Measurements from ENCODE around the gene ASTL. TPM values are rescaled to one million over a fixed set of nuclear protein-coding genes. Genes with fewer than 3 reads are reported as not detected.
"Not testable (repeated sequence)": the region's sequence is repeated elsewhere in the genome, so short reads cannot be mapped to it uniquely, and the experiment has no call there.

ASTL gene
- total RNA-seq, 8 experiments from 2014 or later: 0.14 to 0.57 (median 0.29) TPM; not detected in 5

GRCh38 chr2:96169868-96170507 lies 31.7 kb upstream of the ASTL start:
- Histone ChIP-seq H3K27ac (no peak overlapping the region), H3K4me1 (replicated peaks in 1 of 2) (no peaks in the 10 kb centered on the region), H3K4me3 (no peak overlapping the region)
- 45 to 88% (median 63%) methylated on average over 1 to 2 of the region's 2 CpGs; no CpG with 5 or more reads in 1 of the 10 experiments for WGBS, 10 experiments
- no peak for ATAC-seq (replicated peaks in 6 of 8)
- in situ Hi-C loops (cut with MboI; ENCODE audit: low pct_unique_long_range_greater_than_20kb in 2 of 9, low sequenced_read_pairs in 9 of 9, unreplicated experiment in 9 of 9): no loop called here

GRCh38 chr2:96167407-96168013 lies 29.2 kb upstream of the ASTL start:
- H3K4me3 ChIP-seq: no peak overlapping the region
- in situ Hi-C loops (cut with MboI; ENCODE audit: low pct_unique_long_range_greater_than_20kb in 2 of 9, low sequenced_read_pairs in 9 of 9, unreplicated experiment in 9 of 9): no loop called here
- H3K4me1 ChIP-seq (replicated peaks in 1 of 2): peaks cover 0 to 7% of the 10 kb centered on the region in 2 donors
- no peak overlapping the region for H3K27ac ChIP-seq
- 0 to 91% (median 69%) methylated on average over 1 to 5 of the region's 6 CpGs; no CpG with 5 or more reads in 2 of the 10 experiments for WGBS, 10 experiments
- peak in 2 of 8 experiments; percentile 57 for ATAC-seq (replicated peaks in 6 of 8)

GRCh38 chr2:96164459-96165184 lies 26.3 kb upstream of the ASTL start:
- in situ Hi-C loops (cut with MboI; ENCODE audit: low pct_unique_long_range_greater_than_20kb in 2 of 9, low sequenced_read_pairs in 9 of 9, unreplicated experiment in 9 of 9): no loop called here
- no peak overlapping the region for H3K4me3 ChIP-seq
- 38 to 94% (median 83%) methylated on average over 1 to 8 of the region's 18 CpGs; no CpG with 5 or more reads in 2 of the 10 experiments for WGBS, 10 experiments
- peaks cover 0 to 7% of the 10 kb centered on the region in 2 donors for H3K4me1 ChIP-seq (replicated peaks in 1 of 2)
- peak in 5 of 8 experiments; percentile 54 to 88 (median 85) for ATAC-seq (replicated peaks in 6 of 8)
- H3K27ac ChIP-seq: no peak overlapping the region

- Histone ChIP-seq H3K4me1 (replicated peaks in 1 of 2) (peaks cover 0 to 7% of the 10 kb centered on the region in 2 donors), H3K27ac (no peak overlapping the region), H3K4me3 (no peak overlapping the region)
- ATAC-seq (replicated peaks in 6 of 8): peak in 3 of 8 experiments; percentile 12 to 45 (median 31)
- WGBS, 10 experiments: 50 to 100% (median 80%) methylated on average over 1 to 7 of the region's 13 CpGs; no CpG with 5 or more reads in 4 of the 10 experiments
- in situ Hi-C loops (cut with MboI; ENCODE audit: low pct_unique_long_range_greater_than_20kb in 2 of 9, low sequenced_read_pairs in 9 of 9, unreplicated experiment in 9 of 9): no loop called here
These were observed 25.6 kb upstream of the ASTL start for GRCh38 chr2:96163768-96164429.

GRCh38 chr2:96163415-96163767 lies 25.1 kb upstream of the ASTL start:
- Histone ChIP-seq H3K27ac (no peak overlapping the region), H3K4me1 (replicated peaks in 1 of 2) (peaks cover 0 to 7% of the 10 kb centered on the region in 2 donors), H3K4me3 (no peak overlapping the region)
- ATAC-seq (replicated peaks in 6 of 8): no peak
- in situ Hi-C loops (cut with MboI; ENCODE audit: low pct_unique_long_range_greater_than_20kb in 2 of 9, low sequenced_read_pairs in 9 of 9, unreplicated experiment in 9 of 9): no loop called here
- WGBS, 10 experiments: 100% methylated on average over 1 to 5 of the region's 5 CpGs; no CpG with 5 or more reads in 8 of the 10 experiments

- Histone ChIP-seq H3K4me1 (replicated peaks in 1 of 2) (peaks cover 2 to 7% of the 10 kb centered on the region in 2 donors), H3K27ac (no peak overlapping the region), H3K4me3 (no peak overlapping the region)
- WGBS, 10 experiments: 12 to 94% (median 87%) methylated on average over 1 to 5 of the region's 5 CpGs; no CpG with 5 or more reads in 1 of the 10 experiments
- in situ Hi-C loops (cut with MboI; ENCODE audit: low pct_unique_long_range_greater_than_20kb in 2 of 9, low sequenced_read_pairs in 9 of 9, unreplicated experiment in 9 of 9): no loop called here
- no peak for ATAC-seq (replicated peaks in 6 of 8)
These were observed 23.6 kb upstream of the ASTL start for GRCh38 chr2:96161898-96162297.

GRCh38 chr2:96160366-96160765 lies 22.1 kb upstream of the ASTL start:
- ATAC-seq (replicated peaks in 6 of 8); in situ Hi-C loops (cut with MboI; ENCODE audit: low pct_unique_long_range_greater_than_20kb in 2 of 9, low sequenced_read_pairs in 9 of 9, unreplicated experiment in 9 of 9); H3K4me3 ChIP-seq; H3K4me1 ChIP-seq (replicated peaks in 1 of 2); H3K27ac ChIP-seq: not testable (repeated sequence)
- WGBS, 10 experiments: 79 to 95% (median 88%) methylated on average over 1 to 5 of the region's 5 CpGs; no CpG with 5 or more reads in 2 of the 10 experiments

- no peak overlapping the region for H3K4me3 ChIP-seq
- in situ Hi-C loops (cut with MboI; ENCODE audit: low pct_unique_long_range_greater_than_20kb in 2 of 9, low sequenced_read_pairs in 9 of 9, unreplicated experiment in 9 of 9): no loop called here
- H3K27ac ChIP-seq: no peak overlapping the region
- 61 to 90% (median 85%) methylated on average over 1 to 11 of the region's 17 CpGs; no CpG with 5 or more reads in 1 of the 10 experiments for WGBS, 10 experiments
- ATAC-seq (replicated peaks in 6 of 8): peak in 1 of 8 experiments; percentile 36
- peaks cover 2 to 6% of the 10 kb centered on the region in 2 donors for H3K4me1 ChIP-seq (replicated peaks in 1 of 2)
These were observed 21.0 kb upstream of the ASTL start for GRCh38 chr2:96159084-96159830.

GRCh38 chr2:96158554-96158940 lies 20.2 kb upstream of the ASTL start:
- 60 to 100% (median 80%) methylated on average over 1 to 2 of the region's 14 CpGs; no CpG with 5 or more reads in 7 of the 10 experiments for WGBS, 10 experiments
- peaks cover under 1 to 2% of the 10 kb centered on the region in 2 donors for H3K4me1 ChIP-seq (replicated peaks in 1 of 2)
- H3K27ac ChIP-seq: no peak overlapping the region
- in situ Hi-C loops (cut with MboI; ENCODE audit: low pct_unique_long_range_greater_than_20kb in 2 of 9, low sequenced_read_pairs in 9 of 9, unreplicated experiment in 9 of 9): no loop called here
- peak in 3 of 8 experiments; percentile 7 to 26 (median 9) for ATAC-seq (replicated peaks in 6 of 8)
- H3K4me3 ChIP-seq: no peak overlapping the region

GRCh38 chr2:96157649-96158553 lies 19.6 kb upstream of the ASTL start:
- no peak overlapping the region for H3K27ac ChIP-seq
- H3K4me1 ChIP-seq (replicated peaks in 1 of 2): peaks cover 7 to 9% of the 10 kb centered on the region in 2 donors
- peak in 6 of 8 experiments; percentile 14 to 74 (median 32) for ATAC-seq (replicated peaks in 6 of 8)
- H3K4me3 ChIP-seq: no peak overlapping the region
- WGBS, 10 experiments: 12 to 80% (median 57%) methylated on average over 1 to 3 of the region's 19 CpGs; no CpG with 5 or more reads in 6 of the 10 experiments
- in situ Hi-C loops (cut with MboI; ENCODE audit: low pct_unique_long_range_greater_than_20kb in 2 of 9, low sequenced_read_pairs in 9 of 9, unreplicated experiment in 9 of 9): no loop called here

- no peak for ATAC-seq (replicated peaks in 6 of 8)
- peaks cover 15 to 17% of the 10 kb centered on the region in 2 donors for H3K4me1 ChIP-seq (replicated peaks in 1 of 2)
- H3K27ac ChIP-seq: no peak overlapping the region
- no peak overlapping the region for H3K4me3 ChIP-seq
- in situ Hi-C loops (cut with MboI; ENCODE audit: low pct_unique_long_range_greater_than_20kb in 2 of 9, low sequenced_read_pairs in 9 of 9, unreplicated experiment in 9 of 9): no loop called here
- WGBS, 10 experiments: 17 to 100% methylated on average over 1 of the region's 5 CpGs; no CpG with 5 or more reads in 8 of the 10 experiments
These were observed 18.8 kb upstream of the ASTL start for GRCh38 chr2:96156926-96157648.
